ENCODE data around the gene CHD6.

CHD6 gene

GRCh38 chr20:41580350-41580749, 37.8 kb downstream of the CHD6 start:
- no peak for TF ChIP-seq CTCF (IDR thresholded peaks at IDR 0.05; ENCODE audit: borderline replicate concordance, control extremely low read depth, extremely low read depth, insufficient read depth, missing control alignments)
- in situ Hi-C loops (cut with MboI; ENCODE audit: low sequenced_read_pairs, unreplicated experiment): no loop called here
- DNase-seq (ENCODE audit: low spot score): no peak

DNA sequence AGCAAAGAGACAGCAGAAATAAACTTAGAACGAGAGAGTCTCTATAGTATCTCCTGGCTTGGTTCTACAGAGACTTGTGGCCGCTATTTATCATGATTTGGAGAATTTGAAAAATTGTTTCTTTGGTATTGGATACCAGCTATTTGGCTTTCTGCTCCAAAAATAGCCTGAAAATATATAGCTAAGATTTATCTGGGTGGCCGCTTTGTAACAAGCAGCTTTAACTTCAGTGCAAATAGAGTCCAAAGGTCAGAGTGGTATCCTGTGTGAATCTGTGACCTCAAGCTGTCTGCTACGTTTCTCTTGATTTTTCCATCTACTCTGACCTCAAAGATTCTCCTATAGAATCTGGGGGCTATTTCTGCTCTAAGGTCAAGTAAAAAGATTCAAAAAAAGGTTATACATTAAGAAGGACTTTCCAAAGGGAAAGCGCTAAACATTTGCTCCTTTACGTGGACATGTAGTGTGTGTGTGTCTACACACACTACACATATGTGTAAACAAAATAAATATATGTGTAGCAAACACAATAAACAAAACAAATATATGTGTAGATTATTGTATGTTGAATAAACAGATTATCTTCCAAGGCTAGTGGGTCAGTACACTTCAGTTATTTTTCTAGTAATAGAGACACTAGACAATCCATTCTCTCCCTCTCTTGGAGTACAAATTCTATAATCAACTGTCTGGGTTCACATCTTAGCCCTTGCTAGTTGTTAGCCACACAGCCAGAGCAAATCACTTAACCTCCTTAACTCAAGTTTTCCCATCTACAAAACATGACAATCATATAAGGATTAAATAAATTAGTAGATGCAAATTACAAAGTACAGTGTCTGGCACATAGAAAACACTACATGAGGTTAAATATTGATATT, 40.8 kb downstream of the CHD6 start:
- in situ Hi-C loops (cut with MboI; ENCODE audit: low sequenced_read_pairs, unreplicated experiment): no loop called here
- no peak for TF ChIP-seq CTCF (IDR thresholded peaks at IDR 0.05; ENCODE audit: borderline replicate concordance, control extremely low read depth, extremely low read depth, insufficient read depth, missing control alignments)
- no peak for DNase-seq (ENCODE audit: low spot score)

DNA sequence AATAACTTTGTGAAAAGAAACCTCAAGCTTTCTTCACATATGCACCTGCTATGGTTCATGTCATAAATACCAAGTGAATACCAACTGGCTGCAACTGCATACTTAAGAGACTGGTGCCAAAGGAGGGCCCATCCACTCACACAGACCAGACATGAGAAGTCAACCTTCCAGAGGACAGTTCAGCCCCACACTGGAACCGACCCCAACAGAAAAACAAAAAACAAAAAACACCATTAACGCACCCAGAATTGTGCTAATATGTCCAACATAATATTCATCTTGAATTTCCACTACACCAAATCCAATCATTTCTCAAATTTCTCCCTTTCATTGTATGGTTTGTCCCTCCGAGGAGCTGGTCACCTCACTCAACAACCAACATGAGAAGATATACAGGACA, 42.8 kb downstream of the CHD6 start:
- no peak for TF ChIP-seq CTCF (IDR thresholded peaks at IDR 0.05; ENCODE audit: borderline replicate concordance, control extremely low read depth, extremely low read depth, insufficient read depth, missing control alignments)
- in situ Hi-C loops (cut with MboI; ENCODE audit: low sequenced_read_pairs, unreplicated experiment): no loop called here
- DNase-seq (ENCODE audit: low spot score): no peak

DNA sequence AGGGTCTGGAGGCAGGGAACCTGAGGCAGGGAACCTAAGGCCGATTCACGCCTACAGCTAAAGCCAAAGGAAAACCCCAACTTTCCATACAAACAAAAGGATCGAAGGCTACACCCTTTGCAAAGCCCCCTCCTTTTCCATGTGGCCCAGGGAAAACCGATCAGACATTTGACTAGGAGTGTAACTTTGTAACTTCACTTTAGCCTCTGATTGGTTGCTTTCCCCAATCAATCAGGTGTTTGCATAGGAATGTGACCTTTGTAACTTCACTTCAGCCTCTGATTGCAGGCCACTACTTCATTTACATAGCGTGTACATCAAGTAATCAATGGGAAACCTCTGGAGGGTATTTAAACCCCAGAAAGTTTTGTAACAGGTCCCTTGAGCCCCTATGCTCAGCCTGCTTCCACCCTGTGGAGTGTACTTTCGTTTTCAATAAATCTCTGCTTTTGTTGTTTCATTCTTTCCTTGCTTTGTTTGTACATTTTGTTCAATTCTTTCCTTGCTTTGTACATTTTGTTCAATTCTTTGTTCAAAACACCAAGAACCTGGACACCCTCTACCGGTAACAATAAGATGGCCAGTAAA, 43.3 kb downstream of the CHD6 start:
- DNase-seq (ENCODE audit: low spot score): no peak
- in situ Hi-C loops (cut with MboI; ENCODE audit: low sequenced_read_pairs, unreplicated experiment): no loop called here
- TF ChIP-seq CTCF (IDR thresholded peaks at IDR 0.05; ENCODE audit: borderline replicate concordance, control extremely low read depth, extremely low read depth, insufficient read depth, missing control alignments): no peak

- in situ Hi-C loops (cut with MboI; ENCODE audit: low sequenced_read_pairs, unreplicated experiment): no loop called here
- TF ChIP-seq CTCF (IDR thresholded peaks at IDR 0.05; ENCODE audit: borderline replicate concordance, control extremely low read depth, extremely low read depth, insufficient read depth, missing control alignments): no peak
- no peak for DNase-seq (ENCODE audit: low spot score)
Measured at GRCh38 chr20:41573955-41574354, 44.2 kb downstream of the CHD6 start.

DNA sequence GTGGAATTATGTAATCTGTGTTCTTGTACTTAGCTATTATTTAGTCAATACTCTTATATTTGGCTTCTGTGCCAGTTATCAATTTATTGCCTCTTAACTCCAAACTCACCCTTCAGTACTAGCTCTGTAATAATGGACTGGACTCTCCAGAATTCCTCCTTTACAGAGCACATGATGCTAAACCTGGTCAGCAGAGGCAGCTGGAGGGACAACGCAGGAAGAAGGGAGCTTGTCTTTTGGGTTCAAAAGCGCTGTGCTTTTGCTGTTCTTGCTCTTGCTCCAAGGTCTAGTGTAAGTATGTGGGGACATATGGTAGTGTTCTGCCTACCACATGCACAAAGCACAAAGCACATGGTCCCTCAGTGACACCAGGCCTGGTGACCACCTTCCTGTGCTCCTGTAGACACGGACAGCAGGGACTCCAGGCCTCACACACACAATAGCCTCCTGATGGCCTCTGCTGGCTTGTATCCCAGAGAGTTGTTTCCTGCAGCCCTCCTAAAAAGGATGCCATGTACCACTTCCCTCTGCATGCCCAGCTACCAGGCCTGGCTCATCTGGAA, 46.1 kb downstream of the CHD6 start:
- in situ Hi-C loops (cut with MboI; ENCODE audit: low sequenced_read_pairs, unreplicated experiment): no loop called here
- no peak for DNase-seq (ENCODE audit: low spot score)
- no peak for TF ChIP-seq CTCF (IDR thresholded peaks at IDR 0.05; ENCODE audit: borderline replicate concordance, control extremely low read depth, extremely low read depth, insufficient read depth, missing control alignments)

All from GM13976 (cell line).